ENCODE data around the gene HYPK.
"Not testable (repeated sequence)": the region's sequence is repeated elsewhere in the genome, so short reads cannot be mapped to it uniquely, and the experiment has no call there.

Gene HYPK

DNA sequence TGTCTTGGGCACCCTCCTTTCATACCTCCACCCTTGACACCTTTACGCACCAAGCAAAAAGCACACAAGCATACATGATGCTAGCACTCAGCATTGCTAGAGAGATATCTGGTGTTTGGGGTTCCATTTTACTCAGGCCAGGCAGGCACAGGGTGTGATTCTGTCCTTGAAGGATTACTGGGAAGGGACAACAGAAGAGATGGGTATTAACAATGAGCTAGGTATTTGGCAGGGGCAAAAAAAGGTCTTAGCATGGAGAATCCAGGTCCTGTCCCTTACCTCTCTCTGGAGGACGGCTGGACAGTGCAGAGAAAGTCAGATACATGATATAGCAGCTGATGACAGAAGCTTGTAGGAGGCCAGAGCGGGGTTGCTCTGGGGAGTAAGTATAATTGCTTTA is 3.8 kb upstream of the HYPK start:
- TF ChIP-seq, protein P1, sequence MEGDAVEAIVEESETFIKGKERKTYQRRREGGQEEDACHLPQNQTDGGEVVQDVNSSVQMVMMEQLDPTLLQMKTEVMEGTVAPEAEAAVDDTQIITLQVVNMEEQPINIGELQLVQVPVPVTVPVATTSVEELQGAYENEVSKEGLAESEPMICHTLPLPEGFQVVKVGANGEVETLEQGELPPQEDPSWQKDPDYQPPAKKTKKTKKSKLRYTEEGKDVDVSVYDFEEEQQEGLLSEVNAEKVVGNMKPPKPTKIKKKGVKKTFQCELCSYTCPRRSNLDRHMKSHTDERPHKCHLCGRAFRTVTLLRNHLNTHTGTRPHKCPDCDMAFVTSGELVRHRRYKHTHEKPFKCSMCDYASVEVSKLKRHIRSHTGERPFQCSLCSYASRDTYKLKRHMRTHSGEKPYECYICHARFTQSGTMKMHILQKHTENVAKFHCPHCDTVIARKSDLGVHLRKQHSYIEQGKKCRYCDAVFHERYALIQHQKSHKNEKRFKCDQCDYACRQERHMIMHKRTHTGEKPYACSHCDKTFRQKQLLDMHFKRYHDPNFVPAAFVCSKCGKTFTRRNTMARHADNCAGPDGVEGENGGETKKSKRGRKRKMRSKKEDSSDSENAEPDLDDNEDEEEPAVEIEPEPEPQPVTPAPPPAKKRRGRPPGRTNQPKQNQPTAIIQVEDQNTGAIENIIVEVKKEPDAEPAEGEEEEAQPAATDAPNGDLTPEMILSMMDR (IDR thresholded peaks at IDR 0.05; ENCODE audit: low read depth, low read length): no peak
- no peak for DNase-seq
- peaks cover 69% of the 10 kb centered on the region for H3K36me3 ChIP-seq
- H3K4me3 ChIP-seq (ENCODE audit: low read depth, low read length): no peak overlapping the region
- H3K9me3 ChIP-seq (ENCODE audit: severe bottlenecking): no peaks in the 10 kb centered on the region
- H3K27me3 ChIP-seq (ENCODE audit: insufficient read depth, low read depth, severe bottlenecking): no peaks in the 10 kb centered on the region
- peak overlapping the region; percentile 38 for H3K27ac ChIP-seq

DNA sequence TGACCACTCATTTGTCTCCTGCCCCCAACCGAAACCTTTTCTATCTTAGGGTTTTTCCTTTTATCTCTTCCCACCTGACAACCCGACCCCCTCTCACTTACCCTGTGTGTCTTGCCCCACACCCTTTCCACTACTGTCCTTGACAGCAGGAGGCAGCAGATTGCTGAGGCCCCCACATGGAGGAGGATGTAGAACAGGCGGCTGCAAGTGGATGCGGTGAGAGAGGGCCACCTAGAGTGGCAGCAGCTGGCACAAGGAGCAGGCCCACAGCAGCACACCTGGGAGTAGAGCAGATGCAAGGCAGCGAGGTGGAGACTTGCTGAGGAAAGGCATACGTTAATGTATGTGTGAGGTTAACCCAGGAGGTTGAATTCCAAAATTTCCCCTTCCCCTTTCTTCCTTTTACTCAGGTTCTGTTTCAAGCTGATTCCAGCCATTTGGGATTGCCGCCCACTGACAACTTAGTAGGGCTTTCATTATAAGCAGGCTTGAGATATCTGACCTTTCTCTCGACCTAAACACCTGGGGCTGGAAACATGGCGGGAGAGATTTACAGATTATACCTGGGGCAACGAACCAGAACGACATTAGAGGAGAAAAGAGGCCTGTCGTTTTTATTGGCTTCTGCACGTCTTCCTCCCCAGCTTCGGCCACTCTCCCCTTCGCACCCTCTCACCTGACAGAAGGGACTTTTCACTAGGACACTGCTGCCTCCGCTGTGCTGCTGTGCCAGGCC is 1.0 kb upstream of the HYPK start:
- Histone ChIP-seq H3K27me3 (ENCODE audit: insufficient read depth, low read depth, severe bottlenecking) (no peaks in the 10 kb centered on the region), H3K36me3 (peaks cover 70% of the 10 kb centered on the region), H3K9me3 (ENCODE audit: severe bottlenecking) (no peaks in the 10 kb centered on the region), H3K4me3 (ENCODE audit: low read depth, low read length) (peak overlapping the region; percentile 83), H3K27ac (peak overlapping the region; percentile 97)
- TF ChIP-seq, protein P1 (IDR thresholded peaks at IDR 0.05; ENCODE audit: low read depth, low read length): peak; percentile 27; the same call in 1 of the 2 replicates
- DNase-seq: peak; percentile 67

DNA sequence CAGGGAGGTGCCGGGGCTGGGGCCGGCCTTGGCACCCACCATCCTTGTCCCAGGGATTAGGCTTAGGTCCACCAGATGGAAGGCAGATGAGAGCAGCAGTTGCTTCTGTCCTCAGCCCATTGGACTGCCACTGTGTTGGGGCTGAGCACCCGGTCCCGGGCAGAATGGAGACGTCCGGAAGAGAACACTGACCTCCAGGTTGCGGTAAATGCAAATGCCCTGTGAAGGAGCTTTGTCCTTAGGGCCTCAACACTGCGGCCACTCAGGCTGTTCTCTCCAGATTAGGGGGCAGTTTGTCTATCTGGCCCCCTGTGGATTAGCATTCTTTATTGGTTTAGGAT is 484 bp upstream of the HYPK start, which contains the start of gene SERINC4:
Gene SERINC4, minus strand, starts transcription at position 276 of the 341 bp plus-strand sequence. Its CDS starts 234 bp downstream, at position 42.
- Histone ChIP-seq H3K27ac (peak within 1 kb of the TSS; percentile 97), H3K4me3 (ENCODE audit: low read depth, low read length) (peak within 1 kb of the TSS; percentile 83), H3K36me3 (peaks cover 70% of the 10 kb centered on the region), H3K27me3 (ENCODE audit: insufficient read depth, low read depth, severe bottlenecking) (no peaks in the 10 kb centered on the region), H3K9me3 (ENCODE audit: severe bottlenecking) (no peaks in the 10 kb centered on the region)
- DNase-seq: peak; percentile 73
- TF ChIP-seq, protein P1 (IDR thresholded peaks at IDR 0.05; ENCODE audit: low read depth, low read length): no peak

GRCh38 chr15:43802676-43803075 is 2.3 kb downstream of the HYPK start:
- H3K27ac ChIP-seq; H3K27me3 ChIP-seq (ENCODE audit: insufficient read depth, low read depth, severe bottlenecking); H3K9me3 ChIP-seq (ENCODE audit: severe bottlenecking); DNase-seq; H3K4me3 ChIP-seq (ENCODE audit: low read depth, low read length): not testable (repeated sequence)
- H3K36me3 ChIP-seq: peaks cover 73% of the 10 kb centered on the region

GRCh38 chr15:43808435-43808950 is 8.1 kb downstream of the HYPK start:
- H3K36me3 ChIP-seq: peaks cover 88% of the 10 kb centered on the region
- TF ChIP-seq, protein P1 (IDR thresholded peaks at IDR 0.05; ENCODE audit: low read depth, low read length): no peak
- H3K4me3 ChIP-seq (ENCODE audit: low read depth, low read length): no peak overlapping the region
- H3K9me3 ChIP-seq (ENCODE audit: severe bottlenecking): no peaks in the 10 kb centered on the region
- H3K27ac ChIP-seq: no peak overlapping the region
- DNase-seq: no peak
- no peaks in the 10 kb centered on the region for H3K27me3 ChIP-seq (ENCODE audit: insufficient read depth, low read depth, severe bottlenecking)

GRCh38 chr15:43808960-43809678 is 8.7 kb downstream of the HYPK start:
- Histone ChIP-seq H3K4me3 (ENCODE audit: low read depth, low read length) (no peak overlapping the region), H3K9me3 (ENCODE audit: severe bottlenecking) (no peaks in the 10 kb centered on the region), H3K27me3 (ENCODE audit: insufficient read depth, low read depth, severe bottlenecking) (no peaks in the 10 kb centered on the region), H3K36me3 (peaks cover 91% of the 10 kb centered on the region), H3K27ac (no peak overlapping the region)
- DNase-seq: no peak
- TF ChIP-seq, protein P1 (IDR thresholded peaks at IDR 0.05; ENCODE audit: low read depth, low read length): no peak

GRCh38 chr15:43815064-43815463 is 14.7 kb downstream of the HYPK start:
- H3K27me3 ChIP-seq (ENCODE audit: insufficient read depth, low read depth, severe bottlenecking); H3K27ac ChIP-seq; DNase-seq; H3K4me3 ChIP-seq (ENCODE audit: low read depth, low read length); H3K9me3 ChIP-seq (ENCODE audit: severe bottlenecking): not testable (repeated sequence)
- H3K36me3 ChIP-seq: peaks cover 80% of the 10 kb centered on the region

All from WERI-Rb-1 (cell line).